KOPT-K1 (cell line): ENCODE data around the gene DLX4.

Experiments
- H3K27ac ChIP-seq: fragments of 200-600 bp; sonication (generic); 2 replicates; pipeline ENCODE4 v1.5.1; 2016; ENCODE audit warnings: antibody characterized with exemption, mild to moderate bottlenecking, low read depth, low read length; ENCODE audit not compliant: poor library complexity, severe bottlenecking
- H3K36me3 ChIP-seq: fragments of 200-600 bp; sonication (generic); 2 replicates; pipeline ENCODE4 v1.5.1; 2017; ENCODE audit warnings: antibody characterized with exemption, mild to moderate bottlenecking, low read length, moderate library complexity; ENCODE audit not compliant: insufficient read depth
- H3K9me3 ChIP-seq: fragments of 200-600 bp; sonication (generic); 2 replicates; pipeline ENCODE4 v1.5.1; 2017; ENCODE audit warnings: antibody characterized with exemption, low read length, mild to moderate bottlenecking; ENCODE audit not compliant: insufficient read depth, poor library complexity, severe bottlenecking

The DLX4 gene

GRCh38 chr17:49985310-49985990, 16.5 kb downstream of the DLX4 start:
- Histone ChIP-seq H3K27ac (no peak overlapping the region), H3K36me3 (no peaks in the 10 kb centered on the region), H3K9me3 (no peaks in the 10 kb centered on the region)

DNA sequence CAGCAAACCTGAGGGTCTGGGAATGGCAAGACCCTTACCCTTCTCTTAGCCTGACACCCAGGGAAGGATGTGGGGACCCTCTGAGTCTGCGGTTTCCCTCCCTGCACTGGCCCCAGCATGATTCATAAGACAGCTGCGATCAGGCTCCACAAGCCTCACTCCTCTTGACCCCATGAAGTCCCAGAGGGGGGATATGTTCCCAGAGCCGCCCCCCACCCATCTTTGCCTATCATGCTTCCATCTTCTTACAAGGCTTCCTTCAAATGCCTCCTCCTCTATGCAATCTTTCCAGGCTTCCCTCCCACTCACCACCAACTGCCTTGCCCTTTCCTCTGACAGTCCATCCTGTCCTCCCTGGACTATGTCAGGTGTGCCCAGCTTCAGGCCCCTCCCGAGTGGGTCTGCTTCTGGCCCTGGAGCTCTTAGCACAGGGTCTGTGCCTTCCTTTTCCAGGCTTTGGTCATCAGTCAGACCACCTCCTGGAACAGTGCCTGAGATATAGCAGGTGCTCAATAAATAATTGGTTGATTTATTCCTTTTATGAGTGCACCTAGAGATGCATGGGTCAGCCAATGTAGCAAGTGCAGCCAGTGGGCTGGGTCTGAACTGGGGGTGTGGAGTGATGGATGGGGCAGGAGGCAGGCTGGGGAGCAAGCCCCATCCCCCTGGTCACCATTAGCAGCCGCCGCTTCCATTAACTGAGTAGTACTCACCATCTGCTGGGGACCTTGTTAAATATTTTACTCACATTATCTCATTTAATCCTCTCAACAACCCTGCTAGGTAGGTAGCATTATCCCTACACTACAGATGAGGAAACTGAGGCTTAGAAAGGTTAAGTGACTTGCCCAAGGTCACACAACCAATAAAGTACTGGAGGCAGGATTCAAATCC, 17.7 kb downstream of the DLX4 start:
- no peaks in the 10 kb centered on the region for H3K36me3 ChIP-seq
- no peak overlapping the region for H3K27ac ChIP-seq
- H3K9me3 ChIP-seq, result no peaks in the 10 kb centered on the region

- Histone ChIP-seq H3K27ac (no peak overlapping the region), H3K36me3 (no peaks in the 10 kb centered on the region), H3K9me3 (no peaks in the 10 kb centered on the region)
These were observed 18.2 kb downstream of the DLX4 start for GRCh38 chr17:49987290-49987585.

- Histone ChIP-seq H3K36me3 (no peaks in the 10 kb centered on the region), H3K27ac (no peak overlapping the region), H3K9me3 (no peaks in the 10 kb centered on the region)
These were observed 18.9 kb downstream of the DLX4 start for GRCh38 chr17:49987681-49988441.

DNA sequence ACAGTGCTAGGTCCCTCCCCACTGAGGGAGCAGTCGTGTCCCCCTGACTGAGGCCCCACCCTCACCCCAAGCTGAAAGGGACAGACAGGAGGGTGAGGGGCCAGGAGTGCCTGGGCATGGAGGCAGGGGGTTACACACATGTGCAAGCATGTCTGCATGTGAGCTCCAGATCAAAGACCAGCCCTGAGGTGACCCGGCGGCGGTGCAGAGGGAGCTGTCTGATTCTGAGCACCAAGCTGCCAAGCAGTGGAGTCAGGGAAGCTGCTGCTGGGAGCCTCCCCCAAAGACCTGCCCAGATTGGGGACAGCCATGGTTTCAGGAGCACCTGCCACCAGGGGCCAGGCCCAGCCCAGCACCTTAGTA, 20.5 kb downstream of the DLX4 start:
- Histone ChIP-seq H3K27ac (no peak overlapping the region), H3K9me3 (no peaks in the 10 kb centered on the region), H3K36me3 (no peaks in the 10 kb centered on the region)

- Histone ChIP-seq H3K9me3 (no peaks in the 10 kb centered on the region), H3K27ac (no peak overlapping the region), H3K36me3 (no peaks in the 10 kb centered on the region)
These were observed 21.3 kb downstream of the DLX4 start for GRCh38 chr17:49990331-49990730.

- Histone ChIP-seq H3K27ac (no peak overlapping the region), H3K9me3 (no peaks in the 10 kb centered on the region), H3K36me3 (no peaks in the 10 kb centered on the region)
These were observed 21.9 kb downstream of the DLX4 start for GRCh38 chr17:49990921-49991320.

GRCh38 chr17:49991409-49991808, 22.4 kb downstream of the DLX4 start:
- Histone ChIP-seq H3K9me3 (no peaks in the 10 kb centered on the region), H3K27ac (no peak overlapping the region), H3K36me3 (no peaks in the 10 kb centered on the region)

DNA sequence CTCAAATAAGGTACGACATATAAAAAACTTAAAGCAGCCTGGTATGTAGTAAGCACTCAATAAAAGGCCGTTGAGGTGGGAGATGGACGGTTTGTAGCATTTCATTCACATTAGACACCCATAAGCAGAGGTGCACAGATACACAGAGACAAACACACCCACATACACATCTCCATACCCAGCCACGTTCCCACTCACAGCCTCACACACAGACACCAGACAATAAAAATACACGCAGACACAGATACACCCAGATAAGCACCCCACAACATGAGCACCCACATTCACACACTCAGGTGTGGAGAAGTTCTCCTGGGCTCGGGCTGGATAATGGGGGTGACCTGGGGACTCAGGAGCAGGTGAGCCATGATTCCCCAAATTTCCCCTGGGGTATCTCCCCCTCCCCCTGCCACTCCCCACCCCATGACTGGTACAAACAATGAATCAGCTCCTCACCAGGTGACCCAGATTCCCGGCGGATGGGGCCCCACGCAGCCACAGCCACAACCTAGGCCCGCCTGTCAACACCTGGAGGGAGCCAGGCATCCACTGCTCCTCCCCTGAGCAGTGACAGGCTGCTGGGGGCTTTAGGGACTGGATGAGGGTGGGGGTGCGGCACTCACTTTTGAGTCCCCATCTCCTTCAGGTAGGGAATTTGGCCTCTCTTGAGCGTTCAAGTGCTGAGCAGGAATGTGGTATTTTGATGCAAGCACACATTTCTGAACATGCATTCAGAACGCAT, 23.4 kb downstream of the DLX4 start:
- H3K9me3 ChIP-seq, result no peaks in the 10 kb centered on the region
- H3K27ac ChIP-seq, result no peak overlapping the region
- no peaks in the 10 kb centered on the region for H3K36me3 ChIP-seq

DNA sequence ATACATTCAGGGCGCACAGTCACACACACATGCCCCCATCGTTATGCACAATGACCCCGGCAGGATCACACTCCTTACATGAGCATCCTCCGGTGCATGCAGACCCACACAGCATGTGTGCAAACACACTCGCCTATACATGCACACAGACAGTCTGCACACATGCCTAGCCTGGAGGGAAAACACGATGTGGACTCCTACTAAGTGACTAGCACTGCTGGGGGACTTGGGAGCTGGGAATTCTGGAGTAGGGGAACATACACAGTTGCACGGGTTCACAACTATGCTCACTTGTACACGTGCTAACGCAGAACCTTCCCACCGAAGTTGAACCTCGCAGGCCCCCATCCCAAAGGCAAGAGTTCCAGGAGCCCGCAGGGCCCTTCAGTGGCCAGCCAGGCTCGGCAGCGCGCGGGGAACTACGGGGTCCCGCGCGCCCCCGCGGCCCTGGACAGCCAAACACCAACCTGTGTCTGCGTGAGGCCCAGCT, 24.0 kb downstream of the DLX4 start:
- Histone ChIP-seq H3K9me3 (no peaks in the 10 kb centered on the region), H3K36me3 (no peaks in the 10 kb centered on the region), H3K27ac (no peak overlapping the region)

- Histone ChIP-seq H3K36me3 (no peaks in the 10 kb centered on the region), H3K9me3 (no peaks in the 10 kb centered on the region), H3K27ac (no peak overlapping the region)
These were observed 24.6 kb downstream of the DLX4 start for GRCh38 chr17:49993423-49994060.

DNA sequence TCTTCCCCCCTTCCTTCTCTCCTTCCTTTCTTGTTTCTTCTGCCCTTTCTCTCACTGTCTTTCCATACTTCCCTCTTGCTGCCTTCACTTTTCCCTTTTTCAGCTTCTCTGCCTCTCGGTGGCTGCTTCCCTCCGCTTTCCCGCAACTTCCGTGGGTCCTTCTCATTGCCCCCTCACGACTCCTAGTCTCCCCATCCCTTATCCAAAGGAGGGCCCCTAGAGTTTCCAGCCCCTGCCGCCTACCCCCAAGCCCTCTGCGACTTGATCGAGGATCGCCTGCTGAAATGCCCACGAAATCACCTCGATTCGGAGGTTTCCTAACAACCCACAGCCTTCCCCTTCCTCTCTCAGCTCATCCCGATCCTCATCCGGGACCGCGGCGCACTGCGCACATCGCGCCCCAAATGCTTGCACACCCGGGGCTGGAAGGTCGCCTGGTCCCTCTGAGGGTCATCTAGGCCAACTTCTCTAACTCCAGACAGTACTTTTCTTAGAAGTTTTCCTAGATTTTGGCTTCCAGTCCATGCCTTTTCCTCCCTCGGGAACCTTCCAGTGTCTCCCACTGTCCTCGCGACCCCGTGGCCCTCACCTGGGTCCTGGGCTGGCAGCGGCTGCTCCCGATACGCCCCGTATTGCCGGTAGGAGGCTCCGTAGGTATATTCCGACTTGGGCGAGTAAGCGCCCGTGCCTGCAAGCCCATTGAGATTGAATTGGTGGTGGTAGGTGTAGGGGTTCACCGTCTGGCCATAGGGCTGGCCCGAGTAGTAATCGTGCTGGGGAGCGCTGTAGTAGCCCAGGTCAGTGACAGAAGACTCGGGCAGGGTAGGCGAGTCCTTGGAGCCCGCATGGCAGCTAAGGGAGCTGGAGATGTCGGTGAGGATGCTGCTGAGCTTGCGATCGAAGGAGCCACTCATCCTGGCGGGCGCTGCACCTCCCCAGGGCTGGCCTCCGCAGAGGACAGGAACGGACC, 25.4 kb downstream of the DLX4 start:
- Histone ChIP-seq H3K27ac (no peak overlapping the region), H3K36me3 (no peaks in the 10 kb centered on the region)

DNA sequence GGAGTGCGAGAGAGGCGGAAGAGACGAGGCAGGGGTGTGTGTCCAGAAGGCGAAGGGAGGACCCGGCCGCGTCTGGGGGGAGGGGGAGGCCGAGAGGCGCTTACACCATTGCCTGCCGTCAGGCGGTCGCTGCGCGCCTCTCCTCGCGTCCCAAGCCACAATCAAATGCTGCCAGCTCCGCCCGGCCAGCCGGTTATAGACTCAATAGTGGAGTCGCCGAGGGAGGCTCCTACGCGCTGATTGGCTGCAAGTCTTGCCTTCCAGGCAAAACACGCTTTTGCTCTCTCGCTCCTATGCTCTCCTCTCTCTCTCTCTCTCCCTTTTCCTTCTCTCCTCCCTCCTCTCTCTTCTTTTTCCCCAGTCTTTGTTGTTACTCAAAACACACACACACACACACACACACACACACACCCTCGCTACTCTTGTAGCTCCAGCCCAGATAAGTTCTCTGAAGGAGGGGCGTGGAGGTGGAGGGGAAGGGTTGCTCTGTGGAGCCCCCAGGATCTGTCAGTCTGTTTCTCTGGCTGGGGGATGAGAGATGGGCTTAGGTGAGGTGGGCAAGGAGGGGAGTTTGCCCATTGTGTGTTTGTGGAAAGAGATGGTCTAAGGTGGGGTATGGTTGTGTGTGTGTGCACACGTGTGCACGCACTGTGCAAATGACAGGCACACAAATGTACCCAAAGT, 26.2 kb downstream of the DLX4 start, which contains the start of gene DLX3:
DLX3 (minus strand) TSS at position 170 of the 684 bp plus-strand sequence. CDS start 226 bp downstream, outside the sequence.
- H3K27ac ChIP-seq, result no peak within 1 kb of the TSS

More for the DNA sequence above, 25.4 kb downstream of the DLX4 start:
- H3K9me3 ChIP-seq, result no peaks in the 10 kb centered on the region

More for the DNA sequence above, 26.2 kb downstream of the DLX4 start, which contains the start of gene DLX3:
- Histone ChIP-seq H3K36me3 (no peaks in the 10 kb centered on the region), H3K9me3 (no peaks in the 10 kb centered on the region)
